ENCODE data around the gene TAGLN3. TPM values are rescaled to one million over a fixed set of nuclear protein-coding genes. Genes with fewer than 3 reads are reported as not detected.
A peak's percentile ranks its signal among the peaks of the same experiment; 100 is the strongest.

The TAGLN3 gene
- total RNA-seq, 1 donor from 2014 or later = 0.46 TPM

GRCh38 chr3:112004187-112004586 lies 5.5 kb downstream of the TAGLN3 start:
- intact Hi-C loops (cut with DNase I) = no loop called here

GRCh38 chr3:112004669-112005068 lies 5.9 kb downstream of the TAGLN3 start:
- intact Hi-C loops (cut with DNase I) = no loop called here
- DNase-seq (ENCODE audit: low spot score) = no peak

More at GRCh38 chr3:112004187-112004586, 5.5 kb downstream of the TAGLN3 start:
- no peak for DNase-seq (ENCODE audit: low spot score)

- intact Hi-C loops (cut with DNase I) = no loop called here
- DNase-seq (ENCODE audit: low spot score) = no peak
Observed at GRCh38 chr3:112005091-112005672, 6.5 kb downstream of the TAGLN3 start.

GRCh38 chr3:112007633-112008032 lies 8.9 kb downstream of the TAGLN3 start:
- no peak for DNase-seq (ENCODE audit: low spot score)
- intact Hi-C loops (cut with DNase I) = no loop called here

GRCh38 chr3:112009670-112010069 lies 10.9 kb downstream of the TAGLN3 start:
- intact Hi-C loops (cut with DNase I) = no loop called here
- DNase-seq (ENCODE audit: low spot score) = no peak

- intact Hi-C loops (cut with DNase I) = no loop called here
- no peak for DNase-seq (ENCODE audit: low spot score)
Observed at GRCh38 chr3:112010636-112011035, 11.9 kb downstream of the TAGLN3 start.

- intact Hi-C loops (cut with DNase I) = no loop called here
- DNase-seq (ENCODE audit: low spot score) = no peak
Observed at GRCh38 chr3:112011376-112011940, 12.7 kb downstream of the TAGLN3 start.

GRCh38 chr3:112012205-112012992 lies 13.7 kb downstream of the TAGLN3 start:
- DNase-seq (ENCODE audit: low spot score) = no peak
- intact Hi-C loops (cut with DNase I) = loop anchor here (2.0 kb wide), 1 partner anchor 24 kb away; no protein-coding TSS in a partner anchor

- peak; percentile 83 for DNase-seq (ENCODE audit: low spot score)
- intact Hi-C loops (cut with DNase I) = loop anchor here (2.0 kb wide), 1 partner anchor 24 kb away; no protein-coding TSS in a partner anchor
Observed at GRCh38 chr3:112013058-112013783, 14.5 kb downstream of the TAGLN3 start.

GRCh38 chr3:112013784-112014143 lies 15.0 kb downstream of the TAGLN3 start:
- intact Hi-C loops (cut with DNase I) = loop anchor here (2.0 kb wide), 1 partner anchor 25 kb away; no protein-coding TSS in a partner anchor

GRCh38 chr3:112017091-112017490 lies 18.4 kb downstream of the TAGLN3 start:
- DNase-seq (ENCODE audit: low spot score) = no peak
- intact Hi-C loops (cut with DNase I) = no loop called here

More at GRCh38 chr3:112013784-112014143, 15.0 kb downstream of the TAGLN3 start:
- DNase-seq (ENCODE audit: low spot score) = no peak

GRCh38 chr3:112018712-112019111 lies 20.0 kb downstream of the TAGLN3 start:
- DNase-seq (ENCODE audit: low spot score) = no peak
- intact Hi-C loops (cut with DNase I) = no loop called here

GRCh38 chr3:112019716-112020115 lies 21.0 kb downstream of the TAGLN3 start:
- intact Hi-C loops (cut with DNase I) = no loop called here
- DNase-seq (ENCODE audit: low spot score) = no peak

GRCh38 chr3:112020674-112021085 lies 22.0 kb downstream of the TAGLN3 start:
- intact Hi-C loops (cut with DNase I) = no loop called here
- no peak for DNase-seq (ENCODE audit: low spot score)

GRCh38 chr3:112027142-112027541 lies 28.4 kb downstream of the TAGLN3 start:
- no peak for DNase-seq (ENCODE audit: low spot score)
- intact Hi-C loops (cut with DNase I) = no loop called here

- intact Hi-C loops (cut with DNase I) = no loop called here
- no peak for DNase-seq (ENCODE audit: low spot score)
Observed at GRCh38 chr3:112027826-112028225, 29.1 kb downstream of the TAGLN3 start.

GRCh38 chr3:112030901-112031300 lies 32.2 kb downstream of the TAGLN3 start:
- intact Hi-C loops (cut with DNase I) = no loop called here

GRCh38 chr3:112032098-112032731 lies 33.5 kb downstream of the TAGLN3 start:
- intact Hi-C loops (cut with DNase I) = no loop called here

More at GRCh38 chr3:112030901-112031300, 32.2 kb downstream of the TAGLN3 start:
- no peak for DNase-seq (ENCODE audit: low spot score)

GRCh38 chr3:112034436-112034835 lies 35.7 kb downstream of the TAGLN3 start, which contains the start of gene TMPRSS7:
TMPRSS7 (plus strand) TSS chr3:112034736; CDS start chr3:112034846, 110 bp downstream.
- intact Hi-C loops (cut with DNase I) = no loop called here

More at GRCh38 chr3:112032098-112032731, 33.5 kb downstream of the TAGLN3 start:
- no peak for DNase-seq (ENCODE audit: low spot score)

More at GRCh38 chr3:112034436-112034835, 35.7 kb downstream of the TAGLN3 start, which contains the start of gene TMPRSS7:
- DNase-seq (ENCODE audit: low spot score) = no peak

All from cardiac septum (tissue), 1 donor.